GM18868 (cell line): ENCODE results near the gene TRPM2.

ENCODE experiments used
- ATAC-seq: cut with Tn5 transposase; IDR thresholded peaks from one replicate; pipeline ENCODE4 v1.9.1; 2021; ENCODE audit warnings: mild to moderate bottlenecking, moderate library complexity; ENCODE audit not compliant: unreplicated experiment

TRPM2 gene

GRCh38 chr21:44439211-44439600 lies 85.8 kb downstream of the TRPM2 start:
- ATAC-seq, result no peak

- no peak for ATAC-seq
Measured at GRCh38 chr21:44440241-44441040, 87.0 kb downstream of the TRPM2 start.

GRCh38 chr21:44441041-44441400 lies 87.6 kb downstream of the TRPM2 start:
- no peak for ATAC-seq

- no peak for ATAC-seq
Measured at GRCh38 chr21:44441581-44442265, 88.3 kb downstream of the TRPM2 start.

GRCh38 chr21:44442266-44443125 lies 89.1 kb downstream of the TRPM2 start:
- no peak for ATAC-seq

GRCh38 chr21:44443291-44443890 lies 90.0 kb downstream of the TRPM2 start:
- no peak for ATAC-seq

GRCh38 chr21:44443891-44444285 lies 90.5 kb downstream of the TRPM2 start:
- no peak for ATAC-seq

GRCh38 chr21:44444286-44444931 lies 91.0 kb downstream of the TRPM2 start:
- no peak for ATAC-seq

DNA sequence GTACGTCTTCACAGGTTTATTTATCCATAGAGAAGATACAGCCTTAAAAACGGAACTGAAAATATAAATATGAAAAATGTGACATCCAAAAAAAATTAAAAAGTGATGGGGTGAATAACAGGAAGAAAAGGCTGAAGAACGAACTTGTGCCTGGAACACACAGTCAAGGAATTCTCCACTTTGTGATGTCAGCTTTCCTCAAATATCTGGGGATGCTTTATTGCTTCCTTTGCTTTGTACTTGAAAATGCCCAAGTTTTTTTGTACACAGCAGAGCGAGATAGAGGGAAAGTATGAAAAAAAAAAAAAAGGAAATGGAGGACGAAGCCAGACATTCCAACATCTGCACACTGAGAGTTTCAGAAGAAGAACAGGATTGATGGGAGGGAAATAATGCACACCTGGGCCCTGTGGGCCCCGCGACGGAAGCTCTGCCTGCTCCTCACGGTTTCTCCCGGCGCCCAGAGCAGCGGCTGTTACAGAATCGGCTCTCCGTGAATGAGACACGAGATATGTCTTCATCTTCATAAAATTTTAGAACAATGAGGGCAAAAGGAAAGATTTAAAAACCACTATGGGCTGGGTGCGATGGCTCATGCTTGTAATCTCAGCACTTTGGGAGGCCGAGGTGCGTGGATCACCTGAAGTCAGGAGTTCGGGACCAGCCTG lies 91.9 kb downstream of the TRPM2 start:
- ATAC-seq, result no peak

GRCh38 chr21:44448651-44449131 lies 95.3 kb downstream of the TRPM2 start:
- no peak for ATAC-seq

DNA sequence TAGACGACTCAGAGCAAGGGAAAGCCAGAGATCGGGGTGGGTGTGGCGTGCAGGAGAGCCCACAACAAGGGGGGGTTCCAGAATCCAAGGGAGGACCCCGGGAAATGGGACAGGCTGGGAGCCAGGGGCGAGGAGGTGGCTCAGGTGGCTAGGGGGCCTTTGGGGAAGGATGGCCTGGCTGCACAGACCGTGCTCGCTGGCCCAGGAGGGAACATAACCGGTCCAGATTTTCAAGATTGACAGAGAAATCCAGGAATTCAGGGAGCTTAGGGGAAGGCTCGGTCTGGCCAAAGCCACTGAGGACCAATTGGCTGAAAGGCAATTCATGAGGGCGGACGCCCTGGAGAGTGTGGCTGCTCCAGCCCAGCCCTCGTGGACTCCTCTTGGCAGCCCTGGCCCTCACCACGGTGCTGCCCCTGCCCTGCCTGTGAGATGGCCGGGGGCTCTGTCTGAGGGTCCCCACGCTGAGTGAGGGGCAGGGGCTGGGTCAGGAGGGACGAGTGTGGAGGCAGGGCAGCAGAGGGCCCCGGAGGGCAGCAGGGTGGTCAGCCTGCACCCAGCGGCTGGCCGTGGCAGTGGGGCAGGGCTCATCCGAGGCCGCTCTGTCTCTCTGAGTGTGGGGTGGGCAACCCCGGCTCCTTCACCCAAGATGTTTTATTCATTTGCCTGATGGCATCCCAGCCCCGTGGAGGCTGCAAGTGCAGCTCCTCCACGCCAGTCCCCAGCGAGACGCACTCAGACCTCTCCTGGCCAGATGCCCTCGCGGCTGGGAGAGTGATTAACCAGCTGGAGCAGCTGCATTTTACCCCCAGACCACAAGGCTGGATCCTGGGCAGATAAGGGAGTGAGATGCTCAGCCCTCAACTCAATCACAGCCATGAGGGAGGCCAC lies 96.3 kb downstream of the TRPM2 start:
- ATAC-seq, result no peak

- no peak for ATAC-seq
Measured at GRCh38 chr21:44450402-44450801, 97.0 kb downstream of the TRPM2 start.

DNA sequence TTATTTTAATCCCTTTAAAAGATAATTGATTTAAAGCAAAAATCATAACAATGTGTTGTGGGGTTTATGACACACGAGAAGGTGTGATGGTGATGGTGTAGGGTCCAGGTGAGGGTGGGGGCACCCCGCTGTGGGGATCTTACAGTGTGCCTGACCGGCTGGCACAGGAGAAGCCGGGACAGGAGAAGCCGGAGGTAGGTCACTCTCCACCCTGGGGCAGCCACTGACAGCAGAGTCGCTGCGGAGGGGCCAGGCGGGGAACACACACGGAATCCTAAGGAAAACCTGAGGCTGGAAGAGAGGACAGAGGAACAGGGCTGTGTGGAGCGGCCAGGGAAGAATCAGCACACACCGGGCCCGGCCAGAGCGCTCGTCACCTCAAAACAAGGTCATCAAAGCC lies 97.6 kb downstream of the TRPM2 start:
- no peak for ATAC-seq

DNA sequence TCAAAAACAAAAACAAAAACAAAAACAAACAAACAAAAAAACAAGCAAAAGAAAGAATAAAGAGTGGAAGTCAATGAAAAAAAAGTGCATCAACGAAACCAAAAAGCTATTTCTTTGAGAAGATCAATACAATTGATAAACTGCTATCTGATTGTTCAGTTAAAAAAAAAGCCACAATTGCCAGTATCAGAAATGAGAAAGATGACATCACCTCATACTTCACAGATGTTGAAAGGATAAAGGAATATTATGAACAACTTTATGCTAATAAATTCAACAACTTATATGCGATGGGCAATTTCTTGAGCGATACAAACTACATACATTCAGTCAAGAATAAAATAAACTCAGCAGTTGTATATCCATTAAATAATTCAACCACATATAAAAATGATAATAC lies 99.7 kb downstream of the TRPM2 start:
- no peak for ATAC-seq

DNA sequence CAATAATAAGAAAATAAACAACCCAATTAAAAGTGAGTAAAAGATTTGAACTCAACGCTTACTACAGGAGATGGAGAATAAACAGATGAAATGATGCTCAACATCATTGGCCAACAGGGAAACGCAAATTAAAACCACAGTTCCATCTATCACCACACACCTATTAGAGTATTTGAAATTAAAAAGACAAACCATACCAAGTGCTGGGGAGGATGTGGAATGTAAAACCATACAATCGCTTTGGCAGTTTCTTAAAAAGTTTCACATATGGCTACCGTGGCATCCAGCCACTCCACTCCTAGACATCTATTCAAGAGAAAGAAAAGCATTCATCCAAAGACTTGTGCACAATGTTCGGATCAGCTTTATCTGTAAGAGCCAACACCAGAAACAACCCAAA lies 100.6 kb downstream of the TRPM2 start:
- no peak for ATAC-seq

- no peak for ATAC-seq
Measured at GRCh38 chr21:44454747-44455523, 101.5 kb downstream of the TRPM2 start, which contains the start of gene LRRC3. TSS of gene LRRC3 (plus strand) at chr21:44455510. CDS start at chr21:44456645, 1,135 bp downstream.

GRCh38 chr21:44455524-44456213 lies 102.2 kb downstream of the TRPM2 start:
- ATAC-seq, result no peak
